Activated T-helper 2 cell treated with anti-CD3 and anti-CD28 coated beads, Interferon-gamma antibody, Interleukin-2, Interleukin-4, amounts not matched to agents 10 μg/mL and 5 μg/mL and 100 μg/mL, durations not matched to agents 14 hours and 24 hours and 36 hours (primary cell): ENCODE data around the gene TOGARAM2. TPM values are rescaled to one million over a fixed set of nuclear protein-coding genes. Genes with fewer than 3 reads are reported as not detected.

ENCODE experiments used
- DNase-seq: peaks from one replicate; pipeline ENCODE4 v3.0.0; 2021; ENCODE audit warnings: low spot score
- H3K27ac Mint-ChIP-seq: one replicate; pipeline ENCODE4 v1.8.0; 2021; ENCODE audit warnings: mixed read lengths
- H3K27me3 Mint-ChIP-seq: one replicate; pipeline ENCODE4 v1.8.0; 2021; ENCODE audit warnings: low read depth, mixed read lengths
- H3K36me3 Mint-ChIP-seq: one replicate; pipeline ENCODE4 v1.8.0; 2021; ENCODE audit warnings: low read depth, mixed read lengths
- H3K4me1 Mint-ChIP-seq: one replicate; pipeline ENCODE4 v1.8.0; 2021; ENCODE audit warnings: low read depth, mixed read lengths
- H3K4me3 Mint-ChIP-seq: one replicate; pipeline ENCODE4 v1.8.0; 2021; ENCODE audit warnings: low read depth, mild to moderate bottlenecking, moderate library complexity, mixed read lengths
- H3K9me3 Mint-ChIP-seq: one replicate; pipeline ENCODE4 v1.8.0; 2021; ENCODE audit warnings: mixed read lengths
- intact Hi-C: fragments of 100-400 bp; cut with micrococcal nuclease; formaldehyde crosslinking; loops from one replicate; pipeline ENCODE4 v1.15.1; 2023
- total RNA-seq: library from RNA; stranded (reverse); gene quantifications from 2 replicates; pipeline ENCODE4 v1.2.3, GENCODE V29; 2022

TOGARAM2 gene
- total RNA-seq, 1 donor from 2014 or later, result 4.0 TPM

- Mint-ChIP-seq H3K4me3 (no peak overlapping the region), H3K4me1 (no peaks in the 10 kb centered on the region), H3K27me3 (no peaks in the 10 kb centered on the region), H3K36me3 (no peaks in the 10 kb centered on the region), H3K9me3 (no peaks in the 10 kb centered on the region), H3K27ac (no peak overlapping the region)
- no peak for DNase-seq
- intact Hi-C loops, result no loop called here
Measured at GRCh38 chr2:28979576-28980366, 1.3 kb upstream of the TOGARAM2 start.

GRCh38 chr2:28980368-28981015, 606 bp upstream of the TOGARAM2 start:
- no peaks in the 10 kb centered on the region for H3K4me1 Mint-ChIP-seq
- no peak overlapping the region for H3K27ac Mint-ChIP-seq
- intact Hi-C loops, result no loop called here
- H3K27me3 Mint-ChIP-seq, result no peaks in the 10 kb centered on the region
- DNase-seq, result no peak
- H3K36me3 Mint-ChIP-seq, result no peaks in the 10 kb centered on the region
- H3K9me3 Mint-ChIP-seq, result no peaks in the 10 kb centered on the region
- no peak overlapping the region for H3K4me3 Mint-ChIP-seq

GRCh38 chr2:28981620-28982376, 700 bp downstream of the TOGARAM2 start:
- H3K9me3 Mint-ChIP-seq, result no peaks in the 10 kb centered on the region
- no peaks in the 10 kb centered on the region for H3K27me3 Mint-ChIP-seq
- intact Hi-C loops, result no loop called here
- no peak overlapping the region for H3K4me3 Mint-ChIP-seq
- no peak for DNase-seq
- no peak overlapping the region for H3K27ac Mint-ChIP-seq
- H3K4me1 Mint-ChIP-seq, result peaks cover 5% of the 10 kb centered on the region
- H3K36me3 Mint-ChIP-seq, result no peaks in the 10 kb centered on the region

- DNase-seq, result no peak
- Mint-ChIP-seq H3K4me1 (peaks cover 5% of the 10 kb centered on the region), H3K27me3 (no peaks in the 10 kb centered on the region), H3K27ac (no peak overlapping the region), H3K9me3 (no peaks in the 10 kb centered on the region), H3K4me3 (no peak overlapping the region), H3K36me3 (no peaks in the 10 kb centered on the region)
- intact Hi-C loops, result no loop called here
Measured at GRCh38 chr2:28982381-28982950, 1.4 kb downstream of the TOGARAM2 start.

- H3K27ac Mint-ChIP-seq, result no peak overlapping the region
Measured at GRCh38 chr2:28986429-28986828, 5.3 kb downstream of the TOGARAM2 start.

GRCh38 chr2:28989973-28990372, 8.9 kb downstream of the TOGARAM2 start:
- DNase-seq, result no peak
- Mint-ChIP-seq H3K36me3 (no peaks in the 10 kb centered on the region), H3K9me3 (no peaks in the 10 kb centered on the region), H3K27me3 (peaks cover under 1% of the 10 kb centered on the region), H3K27ac (no peak overlapping the region), H3K4me3 (no peak overlapping the region), H3K4me1 (peaks cover 5% of the 10 kb centered on the region)
- intact Hi-C loops, result no loop called here

More at GRCh38 chr2:28986429-28986828, 5.3 kb downstream of the TOGARAM2 start:
- Mint-ChIP-seq H3K4me3 (no peak overlapping the region), H3K27me3 (no peaks in the 10 kb centered on the region), H3K9me3 (no peaks in the 10 kb centered on the region), H3K4me1 (peaks cover 5% of the 10 kb centered on the region), H3K36me3 (no peaks in the 10 kb centered on the region)
- intact Hi-C loops, result no loop called here
- DNase-seq, result no peak

GRCh38 chr2:28990445-28990844, 9.3 kb downstream of the TOGARAM2 start:
- no peak overlapping the region for H3K4me3 Mint-ChIP-seq
- H3K36me3 Mint-ChIP-seq, result no peaks in the 10 kb centered on the region
- peaks cover 3% of the 10 kb centered on the region for H3K27me3 Mint-ChIP-seq
- H3K27ac Mint-ChIP-seq, result no peak overlapping the region
- no peak for DNase-seq
- H3K4me1 Mint-ChIP-seq, result peaks cover 5% of the 10 kb centered on the region
- no peaks in the 10 kb centered on the region for H3K9me3 Mint-ChIP-seq
- intact Hi-C loops, result no loop called here

GRCh38 chr2:28991021-28991420, 9.9 kb downstream of the TOGARAM2 start:
- H3K4me1 Mint-ChIP-seq, result peaks cover 5% of the 10 kb centered on the region
- no peak for DNase-seq
- no peak overlapping the region for H3K27ac Mint-ChIP-seq
- H3K9me3 Mint-ChIP-seq, result no peaks in the 10 kb centered on the region
- intact Hi-C loops, result no loop called here
- H3K27me3 Mint-ChIP-seq, result peaks cover 3% of the 10 kb centered on the region
- no peak overlapping the region for H3K4me3 Mint-ChIP-seq
- H3K36me3 Mint-ChIP-seq, result no peaks in the 10 kb centered on the region

- Mint-ChIP-seq H3K36me3 (no peaks in the 10 kb centered on the region), H3K4me3 (no peak overlapping the region), H3K9me3 (no peaks in the 10 kb centered on the region), H3K27me3 (peaks cover 3% of the 10 kb centered on the region), H3K4me1 (peaks cover 2% of the 10 kb centered on the region), H3K27ac (no peak overlapping the region)
- intact Hi-C loops, result no loop called here
- no peak for DNase-seq
Measured at GRCh38 chr2:28991460-28991859, 10.4 kb downstream of the TOGARAM2 start.

- no peaks in the 10 kb centered on the region for H3K9me3 Mint-ChIP-seq
- no peak for DNase-seq
- H3K4me3 Mint-ChIP-seq, result no peak overlapping the region
- H3K4me1 Mint-ChIP-seq, result no peaks in the 10 kb centered on the region
- H3K27ac Mint-ChIP-seq, result no peak overlapping the region
- intact Hi-C loops, result no loop called here
- H3K36me3 Mint-ChIP-seq, result no peaks in the 10 kb centered on the region
- H3K27me3 Mint-ChIP-seq, result peaks cover 8% of the 10 kb centered on the region
Measured at GRCh38 chr2:28993206-28993960, 12.3 kb downstream of the TOGARAM2 start.

- Mint-ChIP-seq H3K27me3 (peaks cover 8% of the 10 kb centered on the region), H3K4me1 (no peaks in the 10 kb centered on the region), H3K4me3 (no peak overlapping the region), H3K9me3 (no peaks in the 10 kb centered on the region), H3K27ac (no peak overlapping the region), H3K36me3 (no peaks in the 10 kb centered on the region)
- intact Hi-C loops, result no loop called here
- no peak for DNase-seq
Measured at GRCh38 chr2:28994074-28994473, 13.0 kb downstream of the TOGARAM2 start.

- Mint-ChIP-seq H3K27ac (no peak overlapping the region), H3K27me3 (peaks cover 8% of the 10 kb centered on the region), H3K4me1 (no peaks in the 10 kb centered on the region), H3K4me3 (no peak overlapping the region), H3K36me3 (no peaks in the 10 kb centered on the region), H3K9me3 (no peaks in the 10 kb centered on the region)
- DNase-seq, result no peak
- intact Hi-C loops, result no loop called here
Measured at GRCh38 chr2:28994679-28995078, 13.6 kb downstream of the TOGARAM2 start.
